NCI-H146 treated with DMSO at 0.1 percent for 48 hours (cell line): Measurements from ENCODE around the gene CSGALNACT2.
"Not testable (repeated sequence)": the region's sequence is repeated elsewhere in the genome, so short reads cannot be mapped to it uniquely, and the experiment has no call there.

ENCODE experiments used
- DNase-seq: peaks from one replicate; lab custom pipeline; 2025; ENCODE audit not compliant: unreplicated experiment; lab: John Stamatoyannopoulos, UW

The CSGALNACT2 gene

GRCh38 chr10:43138757-43139241 lies 554 bp downstream of the CSGALNACT2 start:
- DNase-seq: peak; percentile 41

DNA sequence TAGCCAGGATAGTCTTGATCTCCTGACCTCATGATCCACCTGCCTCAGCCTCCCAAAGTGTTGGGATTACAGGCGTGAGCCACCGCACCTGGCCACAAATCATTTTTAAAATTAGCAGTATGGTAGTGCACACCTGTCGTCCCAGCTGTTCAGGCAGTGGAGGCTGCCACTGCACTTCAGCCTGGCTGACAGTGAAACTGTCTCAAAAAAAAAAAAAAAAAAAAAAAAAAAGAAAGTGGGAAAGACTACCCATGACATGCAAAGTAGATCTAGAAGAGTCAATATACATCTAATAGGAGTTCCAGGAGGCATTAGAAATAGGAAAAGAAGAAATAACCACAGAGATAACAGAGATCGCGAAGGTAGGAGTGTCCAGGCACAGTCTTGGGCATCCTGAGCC lies 3.2 kb downstream of the CSGALNACT2 start:
- no peak for DNase-seq

- DNase-seq: no peak
Measured at GRCh38 chr10:43145311-43145710, 7.1 kb downstream of the CSGALNACT2 start.

GRCh38 chr10:43145936-43146335 lies 7.7 kb downstream of the CSGALNACT2 start:
- not testable (repeated sequence) for DNase-seq

DNA sequence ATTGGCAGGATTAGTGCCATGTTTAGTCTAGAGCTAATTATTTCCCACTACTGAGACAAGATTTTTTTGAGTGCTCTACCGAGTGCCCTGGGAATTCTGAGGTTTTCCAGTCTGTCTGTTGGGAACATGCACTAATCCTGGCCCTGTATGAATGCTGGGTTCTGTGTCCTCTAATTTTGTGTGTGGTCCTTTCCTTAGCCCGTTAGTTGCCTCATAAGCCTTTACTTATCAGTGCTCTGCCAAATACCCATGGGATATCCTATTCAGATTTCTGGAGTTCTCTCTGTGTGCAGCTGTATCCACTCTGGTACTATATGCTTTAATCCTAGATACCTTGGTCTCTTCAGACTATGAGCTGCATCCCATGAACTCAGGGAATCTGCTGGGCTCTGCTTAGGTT lies 13.1 kb downstream of the CSGALNACT2 start:
- DNase-seq: no peak

DNA sequence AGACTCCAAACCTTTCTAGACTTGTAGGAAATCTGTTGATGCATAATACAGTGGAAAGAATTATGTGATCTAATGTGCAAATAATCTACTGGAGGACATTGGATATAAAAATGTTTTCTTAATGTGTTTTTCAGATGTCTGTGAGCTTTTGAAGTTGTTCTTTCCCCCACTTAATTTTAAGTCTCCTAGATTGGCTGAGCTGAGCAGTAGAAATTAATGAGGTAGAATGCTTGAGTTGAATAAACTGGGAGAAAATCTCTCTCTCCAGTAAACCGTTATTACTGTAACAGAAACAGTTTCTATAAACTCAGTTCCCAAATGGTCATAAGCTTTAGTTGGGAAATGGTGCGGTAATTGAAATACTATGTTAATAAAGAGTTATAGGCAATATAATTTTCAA lies 15.7 kb downstream of the CSGALNACT2 start:
- no peak for DNase-seq

GRCh38 chr10:43155221-43155620 lies 17.0 kb downstream of the CSGALNACT2 start:
- DNase-seq: no peak

GRCh38 chr10:43155741-43156140 lies 17.5 kb downstream of the CSGALNACT2 start:
- DNase-seq: no peak

DNA sequence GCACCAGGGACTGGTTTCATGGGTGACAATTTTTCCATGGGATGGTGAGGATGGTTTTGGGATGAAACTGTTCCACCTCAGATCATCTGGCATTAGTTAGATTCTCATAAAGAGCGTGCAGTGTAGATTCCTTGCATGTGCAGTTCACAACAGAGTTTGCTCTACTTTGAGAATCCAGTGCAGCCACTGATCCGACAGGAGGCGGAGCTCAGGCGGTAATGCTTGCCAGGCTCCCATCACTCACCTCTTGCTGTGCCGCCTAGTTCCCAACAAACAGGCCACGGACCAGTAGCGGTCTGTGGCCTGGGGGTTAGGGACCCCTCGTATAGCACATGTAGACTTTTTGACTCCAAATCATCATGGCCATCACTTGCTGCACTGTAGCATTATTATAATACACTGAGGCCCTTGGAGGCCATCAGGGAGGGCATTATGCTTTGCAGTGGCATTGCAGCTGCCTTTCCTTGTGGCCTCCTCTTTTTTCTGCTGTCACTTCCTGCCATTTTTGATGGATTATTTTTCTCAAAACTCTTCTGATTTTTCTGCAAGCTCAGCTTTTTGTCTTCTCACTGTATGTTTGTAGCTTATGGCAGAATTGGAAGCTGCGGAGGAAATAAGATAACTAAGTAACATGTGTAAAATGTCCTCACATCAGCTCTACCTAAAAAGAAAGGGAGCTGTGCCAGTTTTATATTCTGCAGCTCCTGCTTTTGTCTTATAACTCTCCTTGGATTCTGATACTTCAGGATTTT lies 18.5 kb downstream of the CSGALNACT2 start:
- DNase-seq: no peak

DNA sequence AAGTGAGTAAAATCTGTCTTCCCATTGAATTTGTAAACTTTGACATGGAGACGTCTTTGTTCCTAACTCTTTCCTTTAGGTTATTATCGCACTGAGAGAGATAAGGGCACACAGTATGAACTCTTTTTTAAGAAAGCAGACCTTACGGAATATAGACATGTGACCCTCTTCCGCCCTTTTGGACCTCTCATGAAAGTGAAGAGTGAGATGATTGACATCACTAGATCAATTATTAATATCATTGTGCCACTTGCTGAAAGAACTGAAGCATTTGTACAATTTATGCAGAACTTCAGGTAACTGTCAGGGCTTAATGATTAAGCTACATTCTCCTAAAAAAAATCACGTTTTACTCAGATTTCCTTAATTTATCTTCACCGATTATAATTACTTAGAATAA lies 20.4 kb downstream of the CSGALNACT2 start:
- no peak for DNase-seq

- DNase-seq: no peak
Measured at GRCh38 chr10:43160046-43160920, 22.0 kb downstream of the CSGALNACT2 start.

DNA sequence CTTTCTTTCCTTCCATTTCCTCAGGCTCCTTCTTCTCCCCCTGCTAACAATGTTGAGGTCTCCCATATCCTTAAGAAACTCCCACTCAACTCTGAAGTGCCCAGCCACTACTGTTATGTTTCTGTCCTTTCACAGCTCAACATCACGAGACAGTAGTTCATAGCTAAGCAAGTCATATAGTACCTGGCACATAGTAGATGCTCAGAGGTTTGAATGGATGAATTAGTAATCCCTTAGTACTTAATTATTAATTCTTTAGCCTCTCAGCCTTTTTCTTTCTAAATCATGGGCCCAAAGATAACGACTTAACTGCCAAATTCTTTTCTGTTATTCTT lies 22.6 kb downstream of the CSGALNACT2 start:
- DNase-seq: no peak

DNA sequence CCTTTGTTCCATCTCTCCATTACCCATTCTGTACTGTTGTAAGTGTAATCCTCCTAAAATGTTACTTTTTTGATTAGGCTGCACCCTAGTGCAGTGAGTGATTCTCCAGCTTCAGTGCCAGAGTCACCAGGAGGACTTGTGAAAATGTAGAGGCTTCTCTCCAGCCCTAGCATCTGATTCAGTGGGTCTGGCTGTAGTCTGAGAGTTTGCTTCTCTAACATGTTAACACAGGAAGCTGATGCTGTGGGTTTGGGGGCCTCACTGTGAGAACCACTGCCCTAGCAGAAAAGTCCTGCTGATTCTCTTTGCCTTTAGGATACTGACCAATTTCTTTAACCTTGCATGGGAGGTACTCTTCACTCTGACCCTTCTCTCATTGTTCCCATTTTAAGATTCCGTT lies 24.4 kb downstream of the CSGALNACT2 start:
- DNase-seq: no peak

- no peak for DNase-seq
Measured at GRCh38 chr10:43166207-43166879, 28.1 kb downstream of the CSGALNACT2 start.

DNA sequence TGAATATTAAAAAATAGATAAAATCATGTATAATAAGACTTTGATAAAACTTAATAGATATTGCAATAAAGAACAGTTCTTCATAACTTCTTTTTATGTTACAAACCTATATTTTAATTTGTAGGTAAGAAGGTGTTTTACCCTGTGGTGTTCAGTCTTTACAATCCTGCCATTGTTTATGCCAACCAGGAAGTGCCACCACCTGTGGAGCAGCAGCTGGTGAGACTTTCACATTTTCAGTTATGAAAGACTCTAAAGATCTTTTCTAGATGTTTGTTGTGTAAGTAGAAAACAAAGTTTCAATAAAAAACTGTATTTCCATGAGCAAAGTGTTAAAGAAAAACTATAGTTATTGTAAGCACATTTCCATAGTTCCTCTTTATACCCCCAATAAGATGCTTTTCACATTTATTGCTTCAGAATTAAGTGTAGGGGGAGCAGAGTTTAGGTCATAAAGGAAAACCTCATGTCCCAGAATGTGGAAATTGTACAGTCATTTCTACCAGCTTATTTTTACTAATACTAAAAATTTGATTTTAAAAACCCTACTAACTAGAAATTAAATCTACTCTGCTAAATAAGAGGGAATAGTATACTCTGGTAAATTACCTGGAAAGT lies 28.7 kb downstream of the CSGALNACT2 start:
- DNase-seq: peak; percentile 33

GRCh38 chr10:43167498-43167889 lies 29.2 kb downstream of the CSGALNACT2 start:
- DNase-seq: no peak

DNA sequence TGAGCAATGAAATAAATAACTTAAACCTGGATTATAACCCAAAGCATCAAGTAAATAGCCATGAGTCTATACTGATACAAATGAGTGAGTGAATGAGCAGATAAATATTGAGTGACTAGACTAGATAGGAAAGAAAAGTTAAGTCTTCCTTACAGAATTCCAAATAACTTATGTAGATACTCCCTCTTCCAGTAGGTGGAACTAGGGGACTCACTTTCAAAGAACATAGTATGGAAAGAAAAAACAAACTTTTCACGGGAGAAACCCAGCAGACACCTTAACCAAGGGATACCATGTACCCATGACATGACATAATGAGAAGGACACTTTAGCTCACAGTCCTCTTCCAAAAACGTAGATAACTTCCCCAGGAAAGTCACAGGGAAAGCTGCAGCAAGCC lies 32.2 kb downstream of the CSGALNACT2 start:
- DNase-seq: no peak

GRCh38 chr10:43172645-43173044 lies 34.4 kb downstream of the CSGALNACT2 start:
- no peak for DNase-seq

DNA sequence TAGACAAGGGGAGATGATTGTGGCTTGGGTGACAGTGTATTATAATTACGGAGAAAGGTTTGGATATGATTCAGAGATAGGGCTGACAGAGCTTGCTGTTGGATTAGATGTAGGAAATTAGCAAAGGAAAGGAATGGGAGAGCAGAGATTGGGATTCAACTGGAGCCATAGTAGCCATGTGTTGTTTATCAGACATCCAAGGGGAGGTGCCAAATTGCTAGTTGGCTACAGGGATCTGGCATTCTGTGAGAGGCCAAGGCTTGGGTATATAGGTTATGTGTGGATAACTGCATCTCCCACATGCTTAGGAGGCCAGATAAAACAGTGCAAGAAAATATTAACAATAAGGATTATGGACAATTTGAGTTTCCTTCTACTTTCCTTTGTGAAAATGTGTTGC lies 34.9 kb downstream of the CSGALNACT2 start:
- DNase-seq: no peak

DNA sequence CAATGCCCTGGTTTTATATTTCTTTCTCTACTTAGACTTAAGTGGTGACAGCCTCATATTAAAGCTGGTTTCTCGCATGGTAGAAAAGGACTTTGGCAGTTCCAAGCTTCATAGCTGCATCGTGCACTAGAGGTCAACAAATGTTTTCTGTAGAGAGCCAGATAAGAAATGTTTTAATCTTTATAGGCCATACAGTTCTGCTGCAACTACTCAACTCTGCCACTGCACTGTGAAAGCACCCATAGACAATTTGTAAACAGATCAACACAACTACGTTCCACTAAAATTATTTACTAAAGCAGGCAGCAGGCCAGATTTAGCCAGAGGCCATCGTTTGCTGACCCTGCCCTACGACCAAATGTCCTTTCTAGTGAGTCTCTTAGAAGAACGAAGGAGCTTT lies 36.7 kb downstream of the CSGALNACT2 start:
- DNase-seq: no peak

GRCh38 chr10:43176271-43176670 lies 38.0 kb downstream of the CSGALNACT2 start:
- DNase-seq: no peak
